ENCODE data around the gene APMAP. TPM values are rescaled to one million over a fixed set of nuclear protein-coding genes. Genes with fewer than 3 reads are reported as not detected.

The APMAP gene
- total RNA-seq, 1 donor from 2014 or later: 73.4 TPM

- FAIRE-seq (no peak), DNase-seq (ENCODE audit: low spot score in 2 of 2) (no peak)
Measured at GRCh38 chr20:24970754-24971153, 21.8 kb downstream of the APMAP start.

- no peak for FAIRE-seq
- DNase-seq (ENCODE audit: low spot score in 2 of 2): no peak
Measured at GRCh38 chr20:24970030-24970553, 22.5 kb downstream of the APMAP start.

- DNase-seq (ENCODE audit: low spot score in 2 of 2): no peak
- FAIRE-seq: no peak
Measured at GRCh38 chr20:24969186-24970029, 23.1 kb downstream of the APMAP start.

- FAIRE-seq: no peak
Measured at GRCh38 chr20:24968278-24968800, 24.2 kb downstream of the APMAP start.

GRCh38 chr20:24966317-24967012, 26.1 kb downstream of the APMAP start:
- FAIRE-seq (no peak), DNase-seq (ENCODE audit: low spot score in 2 of 2) (no peak)

More at GRCh38 chr20:24968278-24968800, 24.2 kb downstream of the APMAP start:
- no peak for DNase-seq (ENCODE audit: low spot score in 2 of 2)

GRCh38 chr20:24965065-24965919, 27.3 kb downstream of the APMAP start:
- no peak for DNase-seq (ENCODE audit: low spot score in 2 of 2)
- no peak for FAIRE-seq

GRCh38 chr20:24964506-24964840, 28.1 kb downstream of the APMAP start:
- DNase-seq (ENCODE audit: low spot score in 2 of 2): no peak
- FAIRE-seq: no peak

GRCh38 chr20:24963672-24964505, 28.7 kb downstream of the APMAP start:
- DNase-seq (ENCODE audit: low spot score in 2 of 2): no peak
- FAIRE-seq: no peak

- no peak for DNase-seq (ENCODE audit: low spot score in 2 of 2)
- FAIRE-seq: no peak
Measured at GRCh38 chr20:24962510-24962909, 30.0 kb downstream of the APMAP start.

- DNase-seq (ENCODE audit: low spot score in 2 of 2) (no peak), FAIRE-seq (no peak)
Measured at GRCh38 chr20:24962182-24962492, 30.4 kb downstream of the APMAP start.

GRCh38 chr20:24961384-24962181, 31.0 kb downstream of the APMAP start:
- no peak for FAIRE-seq

GRCh38 chr20:24960861-24961260, 31.7 kb downstream of the APMAP start:
- no peak for DNase-seq (ENCODE audit: low spot score in 2 of 2)
- FAIRE-seq: no peak

More at GRCh38 chr20:24961384-24962181, 31.0 kb downstream of the APMAP start:
- DNase-seq (ENCODE audit: low spot score in 2 of 2): no peak

- DNase-seq (ENCODE audit: low spot score in 2 of 2): no peak
- FAIRE-seq: no peak
Measured at GRCh38 chr20:24960302-24960801, 32.2 kb downstream of the APMAP start.

- no peak for FAIRE-seq
- DNase-seq (ENCODE audit: low spot score in 2 of 2): no peak
Measured at GRCh38 chr20:24959591-24960301, 32.8 kb downstream of the APMAP start.

GRCh38 chr20:24958506-24959385, 33.8 kb downstream of the APMAP start:
- FAIRE-seq (no peak), DNase-seq (ENCODE audit: low spot score in 2 of 2) (no peak)

GRCh38 chr20:24957326-24958016, 35.1 kb downstream of the APMAP start:
- DNase-seq (ENCODE audit: low spot score in 2 of 2): no peak
- FAIRE-seq: no peak

Data from frontal cortex (tissue), 4 donors.